NCI-H510A (cell line): ENCODE data around the gene RPL28.

ENCODE experiments used
- DNase-seq: peaks from one replicate; lab custom pipeline; 2025; lab: John Stamatoyannopoulos, UW

RPL28 gene

GRCh38 chr19:55385724-55386492 is at the start of gene RPL28:
Gene RPL28, plus strand, starts transcription at chr19:55385932. Its CDS starts 426 bp downstream, at chr19:55386358.
- peak; percentile 94 for DNase-seq

GRCh38 chr19:55336101-55336500 is 49.6 kb upstream of the RPL28 start:
- no peak for DNase-seq

- peak; percentile 100 for DNase-seq
Measured at GRCh38 chr19:55339105-55339888, 46.4 kb upstream of the RPL28 start, which contains the start of gene KMT5C. Gene KMT5C, plus strand, starts transcription at chr19:55339876. Its CDS starts 2,061 bp downstream, at chr19:55341937.

- no peak for DNase-seq
Measured at GRCh38 chr19:55339889-55340783, 45.6 kb upstream of the RPL28 start.

- DNase-seq: peak; percentile 52
Measured at GRCh38 chr19:55340784-55341147, 45.0 kb upstream of the RPL28 start.

- DNase-seq: peak; percentile 94
Measured at GRCh38 chr19:55341171-55341588, 44.6 kb upstream of the RPL28 start.

GRCh38 chr19:55341595-55342531 is 43.9 kb upstream of the RPL28 start:
- DNase-seq: no peak

- DNase-seq: no peak
Measured at GRCh38 chr19:55344444-55344843, 41.3 kb upstream of the RPL28 start.

- no peak for DNase-seq
Measured at GRCh38 chr19:55345101-55345817, 40.5 kb upstream of the RPL28 start.

GRCh38 chr19:55345818-55346724 is 39.7 kb upstream of the RPL28 start:
- no peak for DNase-seq

- DNase-seq: no peak
Measured at GRCh38 chr19:55346725-55347441, 38.8 kb upstream of the RPL28 start.

- DNase-seq: no peak
Measured at GRCh38 chr19:55347442-55348009, 38.2 kb upstream of the RPL28 start.

- no peak for DNase-seq
Measured at GRCh38 chr19:55348317-55349034, 37.3 kb upstream of the RPL28 start.

- DNase-seq: no peak
Measured at GRCh38 chr19:55350620-55351315, 35.0 kb upstream of the RPL28 start.

- no peak for DNase-seq
Measured at GRCh38 chr19:55352040-55352439, 33.7 kb upstream of the RPL28 start.

- DNase-seq: no peak
Measured at GRCh38 chr19:55352549-55353145, 33.1 kb upstream of the RPL28 start.
